GM12878 (cell line): Measurements from ENCODE around the gene CALML4. TPM values are rescaled to one million over a fixed set of nuclear protein-coding genes. Genes with fewer than 3 reads are reported as not detected.

Experiments used
- ATAC-seq: fragments of 200-7000 bp; cut with Tn5 transposase; 3 replicates; pipeline ENCODE4 v1.9.1; 2020; ENCODE audit warnings: mild to moderate bottlenecking, moderate library complexity
- BruUV-seq: library from RNA; stranded (reverse); fragments of 400-500 nt; replicated peaks from 2 replicates; lab custom pipeline; 2021; lab: Mats Ljungman, UMichigan
- CTCF ChIA-PET: fragments of 300-600 bp; sonication (Branson Sonifier 250); formaldehyde crosslinking; extraction: SDS; loops from one replicate; lab custom pipeline; 2021; ENCODE audit warnings: inconsistent platforms; lab: Yijun Ruan, JAX
- POLR2A ChIA-PET: fragments of 350-600 bp; formaldehyde crosslinking; extraction: SDS; loops from one replicate; lab custom pipeline; 2021; ENCODE audit warnings: inconsistent platforms; lab: Charles Lee
- RAD21 ChIA-PET: fragments of 300-600 bp; sonication (Branson Sonifier 250); formaldehyde crosslinking; loops from one replicate; lab custom pipeline; 2023; ENCODE audit warnings: antibody characterized with exemption; ENCODE audit not compliant: unreplicated experiment; lab: Charles Lee
- SMC1A ChIA-PET: fragments of 300-600 bp; sonication (Branson Sonifier 250); formaldehyde crosslinking; loops from one replicate; lab custom pipeline; 2023; ENCODE audit not compliant: unreplicated experiment, uncharacterized antibody; lab: Charles Lee
- DNase-seq: peaks from one replicate; pipeline ENCODE4 v3.0.0-alpha.2; 2011; ENCODE audit warnings: low read depth, low spot score
- FAIRE-seq: peaks from 3 replicates; lab custom pipeline; 2011; peaks lifted over from hg19 to GRCh38; lab: Jason Lieb, UNC
- H2AFZ ChIP-seq: 2 replicates; pipeline ENCODE4 v1.6.0; 2011; ENCODE audit warnings: low read depth, low read length, control low read depth; ENCODE audit not compliant: control insufficient read depth
- H3K27ac ChIP-seq: 2 replicates; pipeline ENCODE4 v1.5.1; 2011; ENCODE audit warnings: control low read depth; ENCODE audit not compliant: control insufficient read depth, insufficient read depth
- H3K27me3 ChIP-seq, 2 experiments: replicated peaks in 1 of 2; 2 replicates each; pipeline versions ENCODE4 v1.6.0 to v1.6.1; 2011; ENCODE audit warnings: low read length in 1 of 2; ENCODE audit not compliant: control insufficient read depth in 2 of 2, insufficient read depth in 2 of 2
- H3K36me3 ChIP-seq, 2 experiments: 2 replicates each; pipeline ENCODE4 v1.5.1; 2011; ENCODE audit warnings: low read length in 1 of 2; ENCODE audit not compliant: control insufficient read depth in 2 of 2, insufficient read depth in 2 of 2
- H3K4me1 ChIP-seq: 2 replicates; pipeline ENCODE4 v1.6.1; 2011; ENCODE audit warnings: mild to moderate bottlenecking, low read length, moderate library complexity, mixed read lengths; ENCODE audit not compliant: control insufficient read depth, insufficient read depth
- H3K4me2 ChIP-seq: 2 replicates; pipeline ENCODE4 v1.6.0; 2011; ENCODE audit warnings: control low read depth; ENCODE audit not compliant: control insufficient read depth, insufficient read depth
- H3K4me3 ChIP-seq: fragments of 200-600 bp; sonication (generic); 2 replicates; pipeline ENCODE4 v1.5.1; 2016
- H3K79me2 ChIP-seq: 2 replicates; pipeline ENCODE4 v1.6.0; 2011; ENCODE audit warnings: low read length; ENCODE audit not compliant: control insufficient read depth, insufficient read depth
- H3K9ac ChIP-seq: 2 replicates; pipeline ENCODE4 v1.8.0; 2011; ENCODE audit warnings: low read length, control low read depth, mixed read lengths; ENCODE audit not compliant: control insufficient read depth, insufficient read depth
- H3K9me3 ChIP-seq: replicated peaks from 3 replicates; pipeline ENCODE4 v1.5.1; 2011; ENCODE audit warnings: mild to moderate bottlenecking, low read length; ENCODE audit not compliant: control insufficient read depth, insufficient read depth
- H4K20me1 ChIP-seq: 2 replicates; pipeline ENCODE4 v1.6.0; 2011; ENCODE audit not compliant: control insufficient read depth, insufficient read depth
- HDAC6 ChIP-seq: fragments of 200-600 bp; sonication (generic); IDR thresholded peaks from one replicate; pipeline ENCODE4 v1.8.0; 2017; ENCODE audit warnings: antibody characterized with exemption; ENCODE audit not compliant: unreplicated experiment
- IRF4 ChIP-seq: IDR thresholded peaks from 2 replicates; pipeline ENCODE4 v1.6.1; 2011; ENCODE audit warnings: low read depth, low read length
- MEF2A ChIP-seq: IDR thresholded peaks from 2 replicates; pipeline ENCODE4 v1.6.1; 2011; ENCODE audit warnings: low read depth, mild to moderate bottlenecking, low read length, moderate library complexity; ENCODE audit not compliant: insufficient read depth
- NR2C2 ChIP-seq: IDR thresholded peaks from 2 replicates; pipeline ENCODE4 v1.6.1; 2011; ENCODE audit warnings: borderline replicate concordance, low read depth; ENCODE audit not compliant: control insufficient read depth, insufficient read length
- SIN3A ChIP-seq: IDR thresholded peaks from 2 replicates; pipeline ENCODE4 v1.6.1; 2012; ENCODE audit warnings: low read depth, low read length, improper control_type of control experiment
- SPI1 ChIP-seq: IDR thresholded peaks from 2 replicates; pipeline ENCODE4 v1.6.1; 2011; ENCODE audit warnings: low read depth, mild to moderate bottlenecking, low read length, moderate library complexity, borderline replicate concordance; ENCODE audit not compliant: insufficient read depth
- WRNIP1 ChIP-seq: IDR thresholded peaks from 2 replicates; pipeline ENCODE4 v1.6.1; 2011; ENCODE audit warnings: low read depth, low read length, improper control_type of control experiment, borderline replicate concordance
- ZNF274 ChIP-seq: IDR thresholded peaks from one replicate; pipeline ENCODE4 v1.8.0; 2011; ENCODE audit not compliant: insufficient read length, insufficient read depth
- WGBS: methylation state at CpG from one replicate; pipeline ENCODE4 v1.1.6; 2016; ENCODE audit warnings: low lambda C conversion rate; ENCODE audit not compliant: insufficient replicate concordance, insufficient coverage; ENCODE audit errors: missing lambda C conversion rate; 5-methylcytosine and 5-hydroxymethylcytosine counted together
- in situ Hi-C: fragments of 300-500 bp; cut with MboI; formaldehyde crosslinking; loops from 9 replicates; pipeline ENCODE4 v1.14.3; 2018; ENCODE audit warnings: mixed read lengths
- intact Hi-C: fragments of 100-400 bp; cut with micrococcal nuclease; formaldehyde crosslinking; loops from one replicate; pipeline ENCODE4 v1.14.2; 2022; ENCODE audit not compliant: unreplicated experiment
- polyA plus RNA-seq, 11 experiments: library from polyadenylated mRNA; depleted of rRNA in 4 of 11; unstranded in 6 of 11; stranded (reverse) in 5 of 11; fragments of >200 nt; fragmentation: Nextera tagmentation in 4 of 11; fragmentation: Illumina TruSeq in 1 of 11; extraction: Ambion mirVana in 4 of 11; extraction: Trizol in 1 of 11; gene quantifications; 1 replicate in 1 of 11; 2 replicates in 10 of 11; pipeline versions ENCODE4 v1.2.1 to v1.2.3, GENCODE V29; 2011 to 2016; ENCODE audit warnings: inconsistent platforms in 2 of 11, missing spikeins in 2 of 11, low read depth in 1 of 11
- total RNA-seq, 4 experiments: library from RNA; depleted of rRNA in 3 of 4; stranded (reverse); fragments of >200 nt in 3 of 4; fragmentation: Illumina TruSeq in 1 of 4; extraction: Trizol in 1 of 4; gene quantifications; 2 replicates each; pipeline versions ENCODE4 v1.2.1 to v1.2.3, GENCODE V29; 2013 to 2021

Gene CALML4
- total and polyA plus RNA-seq, 10 of the 15 experiments (the other 5 are each of a cell fraction or from before 2014, with no cell fraction given), result 1.7 to 15.9 (median 5.1) TPM

- CTCF ChIA-PET, result interaction anchor here (0.5 to 9.6 kb wide), 2 partner anchors 53 to 295 kb away, joined by 3 to 119 read pairs; no protein-coding TSS in a partner anchor
- RAD21 ChIA-PET, result interaction anchor here (3.4 kb wide), 1 partner anchor 293 kb away, joined by 12 read pairs; no protein-coding TSS in a partner anchor
- FAIRE-seq, result no peak
- H3K27me3 ChIP-seq, result no peaks in the 10 kb centered on the region
- TF ChIP-seq SIN3A (no peak), SPI1 (peak; percentile 54), NR2C2 (no peak), WRNIP1 (no peak), ZNF274 (no peak), HDAC6 (no peak), IRF4 (no peak), MEF2A (no peak)
- TF ChIP-seq, all 136 proteins: peak for 1
- peaks cover 6 to 31% of the 10 kb centered on the region in 2 experiments for H3K36me3 ChIP-seq
- no peak overlapping the region for H2AFZ ChIP-seq
- SMC1A ChIA-PET, result interaction anchor here (7.0 kb wide), 1 partner anchor 295 kb away, joined by 97 read pairs; no protein-coding TSS in a partner anchor
- intact Hi-C loops, result no loop called here
- no peak overlapping the region for H3K4me2 ChIP-seq
- H3K4me3 ChIP-seq, result no peak overlapping the region
- H3K9me3 ChIP-seq, result no peaks in the 10 kb centered on the region
- ATAC-seq, result no peak
- in situ Hi-C loops, result no loop called here
- no peak overlapping the region for H3K9ac ChIP-seq
- BruUV-seq, result no TSS peak
- 76% methylated on average over 1 of the region's 1 CpG for WGBS
- POLR2A ChIA-PET, result no interaction called here
- no peaks in the 10 kb centered on the region for H3K79me2 ChIP-seq
- H3K4me1 ChIP-seq, result no peaks in the 10 kb centered on the region
- no peak for DNase-seq
- no peak overlapping the region for H3K27ac ChIP-seq
- no peaks in the 10 kb centered on the region for H4K20me1 ChIP-seq
Measured at GRCh38 chr15:68157074-68157473, 48.1 kb downstream of the CALML4 start.
